Measurements from ENCODE around the gene SLC36A4. TPM values are rescaled to one million over a fixed set of nuclear protein-coding genes. Genes with fewer than 3 reads are reported as not detected.

Gene SLC36A4
- total and polyA plus RNA-seq, 2 of the 13 experiments (the other 11 are each of a cell fraction or from before 2014, with no cell fraction given), result 7.3 to 9.5 TPM

GRCh38 chr11:93159721-93160120 lies 38.1 kb downstream of the SLC36A4 start (continued):
- TF ChIP-seq POGK (CRISPR knock-in tag; conservative IDR thresholded peaks at IDR 0.05) (no peak), ZNF788 (CRISPR knock-in tag; IDR thresholded peaks at IDR 0.05; ENCODE audit: borderline replicate concordance) (no peak), ZNF251 (CRISPR knock-in tag; IDR thresholded peaks at IDR 0.05) (no peak), ZNF777 (CRISPR knock-in tag; IDR thresholded peaks at IDR 0.05) (no peak), CHCHD3 (CRISPR knock-in tag; IDR thresholded peaks at IDR 0.05) (no peak), USF2 (IDR thresholded peaks at IDR 0.05; ENCODE audit: low read depth, low read length) (no peak), USF2 (CRISPR knock-in tag; IDR thresholded peaks at IDR 0.05; ENCODE audit: borderline replicate concordance) (no peak), GMEB1 (CRISPR knock-in tag; IDR thresholded peaks at IDR 0.05; ENCODE audit: borderline replicate concordance) (no peak), ZMAT3 (CRISPR knock-in tag; conservative IDR thresholded peaks at IDR 0.05) (no peak), KLF6 (CRISPR knock-in tag; IDR thresholded peaks at IDR 0.05) (no peak)

Data from HepG2 (cell line).